HG02840 (cell line): Measurements from ENCODE around the gene TRMT44.
"Not testable (repeated sequence)": the region's sequence is repeated elsewhere in the genome, so short reads cannot be mapped to it uniquely, and the experiment has no call there.

Source experiments
- ATAC-seq: cut with Tn5 transposase; IDR thresholded peaks from one replicate; pipeline ENCODE4 v1.9.1; 2021; ENCODE audit warnings: mild to moderate bottlenecking, moderate library complexity, moderate number of reproducible peaks; ENCODE audit not compliant: unreplicated experiment, low FRiP score

TRMT44 gene

DNA sequence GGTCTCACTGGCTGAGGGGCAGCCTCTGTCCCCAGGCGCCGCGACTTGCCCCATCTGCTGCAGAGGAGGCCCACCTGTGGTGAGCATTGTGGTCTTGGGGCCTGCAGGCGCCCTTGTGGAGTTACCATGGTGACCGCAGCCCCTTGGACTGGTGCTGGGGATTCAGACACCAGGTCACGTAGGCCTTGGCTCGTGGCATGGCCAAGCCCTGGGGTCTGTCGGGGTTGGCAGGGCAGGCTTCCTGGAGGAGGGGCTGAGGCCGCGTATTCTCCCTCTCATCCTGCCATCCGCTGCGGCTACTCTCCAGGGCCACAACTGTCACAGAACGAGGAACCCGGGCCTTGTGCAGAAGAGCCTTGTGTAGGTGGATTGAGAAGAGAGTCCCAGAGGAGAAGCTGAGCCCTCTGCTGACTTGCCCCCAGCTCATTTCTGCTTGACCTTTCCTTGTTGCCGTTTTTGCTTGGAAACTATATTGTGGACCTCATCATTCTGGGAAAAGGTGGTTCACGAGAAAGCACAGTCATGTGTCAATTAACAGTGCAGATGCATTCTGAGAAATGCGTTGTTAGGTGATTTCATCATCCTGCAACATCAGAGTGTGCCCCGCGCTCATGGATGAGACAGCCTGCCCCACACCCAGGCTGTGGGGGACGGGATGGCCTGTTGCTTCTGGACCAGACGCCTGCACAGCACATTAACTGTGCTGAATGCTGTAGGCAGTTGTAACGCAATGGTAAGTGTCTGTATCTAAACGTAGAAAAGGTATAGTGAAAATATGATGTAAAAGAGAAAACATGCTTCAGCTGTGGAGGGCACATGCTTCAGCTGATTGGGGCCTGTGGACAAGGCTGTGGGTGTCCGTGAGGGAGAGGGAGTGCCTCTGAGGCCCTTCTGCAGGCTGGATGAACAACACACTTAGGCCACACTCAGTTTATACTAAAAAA lies 38.5 kb downstream of the TRMT44 start:
- ATAC-seq, result no peak

DNA sequence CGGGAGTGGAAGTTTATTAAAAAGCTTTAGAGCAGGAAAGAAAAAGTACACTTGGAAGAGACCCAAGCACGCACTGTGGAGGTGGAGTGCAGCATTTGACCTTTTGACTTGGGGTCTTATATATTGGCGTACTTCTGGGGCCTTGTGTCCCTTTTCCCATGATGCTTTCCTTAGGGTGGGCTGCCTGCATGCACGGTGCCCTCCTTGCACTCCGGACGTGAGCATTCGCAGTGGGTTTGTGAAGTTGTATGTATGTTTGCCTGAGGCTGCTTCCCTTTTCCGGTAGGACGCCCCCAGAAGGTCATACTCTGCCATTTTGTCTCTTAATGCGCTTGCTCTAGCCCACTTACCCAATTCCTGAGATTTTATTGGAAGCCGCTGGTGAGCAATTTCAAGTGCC lies 39.6 kb downstream of the TRMT44 start:
- ATAC-seq, result no peak

GRCh38 chr4:8486643-8487042 lies 46.1 kb downstream of the TRMT44 start:
- not testable (repeated sequence) for ATAC-seq

DNA sequence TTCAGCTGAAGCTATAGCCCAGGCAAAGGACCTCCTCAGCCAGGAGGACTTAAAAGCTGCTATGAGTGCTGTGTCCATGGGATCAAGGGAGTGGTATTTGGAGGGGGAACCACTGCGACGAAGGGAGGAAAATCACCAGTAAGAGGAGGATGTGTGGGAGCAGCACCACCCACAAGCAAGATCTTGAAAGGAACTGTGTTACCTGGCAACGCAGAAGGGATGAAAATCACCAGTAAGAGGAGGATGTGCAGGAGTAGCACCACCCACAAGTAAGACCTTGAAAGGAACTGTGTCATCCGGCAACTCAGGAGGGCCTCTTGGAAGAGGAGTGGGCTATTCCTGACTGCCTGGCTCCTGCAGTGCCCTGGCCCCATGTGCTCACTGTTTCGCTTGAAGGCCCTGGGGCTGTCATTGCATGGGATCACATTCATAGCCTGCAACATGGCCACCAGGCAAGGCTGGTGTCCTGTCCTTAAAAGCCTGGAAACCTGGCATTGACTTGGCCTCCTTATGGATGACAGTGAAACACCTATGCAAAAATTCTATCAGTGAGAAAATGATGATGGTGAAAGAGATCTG lies 48.3 kb downstream of the TRMT44 start:
- no peak for ATAC-seq

- not testable (repeated sequence) for ATAC-seq
Observed at GRCh38 chr4:8491478-8491877, 50.9 kb downstream of the TRMT44 start.

DNA sequence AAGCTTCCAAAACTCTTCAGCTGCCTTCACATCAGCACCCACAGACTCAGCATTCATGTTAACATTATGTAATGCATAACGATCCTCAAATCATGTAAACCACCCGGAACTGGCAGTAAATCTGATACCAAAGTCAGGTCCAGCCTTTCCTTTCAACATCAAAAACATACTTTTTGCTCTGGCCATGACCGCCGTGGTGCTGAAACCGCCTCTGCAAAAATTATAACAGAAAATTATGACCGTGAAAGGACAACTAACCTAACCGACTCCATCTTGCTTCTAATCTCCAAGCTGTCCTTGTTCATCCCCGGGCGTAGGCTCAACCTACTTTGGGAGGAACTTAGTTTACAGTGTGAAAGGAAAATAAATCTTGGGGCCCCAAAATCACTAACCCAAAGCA lies 51.6 kb downstream of the TRMT44 start:
- no peak for ATAC-seq

- no peak for ATAC-seq
Observed at GRCh38 chr4:8493484-8493883, 52.9 kb downstream of the TRMT44 start.

DNA sequence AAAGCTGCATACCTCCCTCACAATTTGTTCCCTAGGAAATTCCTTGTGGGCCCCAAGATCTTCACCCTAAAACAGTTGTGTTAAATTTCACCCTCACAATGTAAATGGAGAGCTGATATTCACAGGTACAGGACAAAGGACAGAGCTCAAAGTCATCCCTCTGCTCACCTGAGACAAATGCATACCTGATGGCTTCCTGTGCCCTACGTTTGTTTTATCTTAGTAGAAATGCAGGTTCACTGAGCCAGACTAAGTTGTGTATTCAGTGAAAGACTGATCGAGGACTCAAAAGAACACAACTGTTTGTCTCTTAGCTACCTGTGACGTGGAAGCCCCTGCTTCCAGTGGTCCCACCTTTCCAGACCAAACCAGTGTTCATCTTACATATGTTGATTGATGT lies 53.6 kb downstream of the TRMT44 start:
- no peak for ATAC-seq

- no peak for ATAC-seq
Observed at GRCh38 chr4:8494983-8495548, 54.5 kb downstream of the TRMT44 start.

DNA sequence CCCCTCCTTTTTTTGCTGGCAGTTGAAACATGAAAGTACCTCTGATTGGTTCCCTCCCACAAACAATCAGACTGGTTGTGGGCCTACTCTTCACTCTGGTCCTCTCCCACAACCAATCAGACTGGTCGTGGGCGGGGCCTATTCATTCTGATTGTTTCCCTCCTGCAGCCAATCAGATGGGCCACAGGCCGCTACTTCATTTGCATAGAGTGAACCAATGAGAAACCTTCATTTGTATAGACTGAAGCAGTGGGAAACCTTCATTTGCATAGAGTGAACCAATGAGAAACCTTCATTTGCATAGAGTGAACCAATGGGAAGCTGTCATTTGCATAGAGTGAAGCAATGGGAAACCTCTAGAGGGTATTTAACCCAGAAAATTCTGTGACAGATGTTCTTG lies 55.2 kb downstream of the TRMT44 start:
- no peak for ATAC-seq

- ATAC-seq, result no peak
Observed at GRCh38 chr4:8497762-8498161, 57.2 kb downstream of the TRMT44 start.

DNA sequence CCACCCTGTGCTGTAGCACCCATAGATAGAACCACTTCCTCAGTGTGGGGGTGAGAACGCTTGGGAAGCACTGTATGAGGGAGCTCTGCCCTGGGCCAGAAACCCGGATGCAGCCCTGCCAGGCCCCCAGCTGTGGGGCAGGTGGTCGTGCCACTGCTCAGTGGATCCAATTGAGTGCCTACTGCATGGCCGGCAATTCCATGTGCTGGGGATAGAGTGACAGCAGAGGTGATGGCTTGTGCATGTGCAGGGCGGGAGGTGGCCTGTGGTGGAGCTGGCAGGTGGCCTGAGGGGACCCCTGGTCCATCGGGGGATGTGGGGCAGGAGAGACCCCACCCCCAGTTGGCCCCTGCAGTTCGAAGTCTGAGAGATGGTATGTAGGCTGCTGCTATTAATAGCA lies 60.4 kb downstream of the TRMT44 start:
- no peak for ATAC-seq

- ATAC-seq, result no peak
Observed at GRCh38 chr4:8501781-8502180, 61.2 kb downstream of the TRMT44 start.

DNA sequence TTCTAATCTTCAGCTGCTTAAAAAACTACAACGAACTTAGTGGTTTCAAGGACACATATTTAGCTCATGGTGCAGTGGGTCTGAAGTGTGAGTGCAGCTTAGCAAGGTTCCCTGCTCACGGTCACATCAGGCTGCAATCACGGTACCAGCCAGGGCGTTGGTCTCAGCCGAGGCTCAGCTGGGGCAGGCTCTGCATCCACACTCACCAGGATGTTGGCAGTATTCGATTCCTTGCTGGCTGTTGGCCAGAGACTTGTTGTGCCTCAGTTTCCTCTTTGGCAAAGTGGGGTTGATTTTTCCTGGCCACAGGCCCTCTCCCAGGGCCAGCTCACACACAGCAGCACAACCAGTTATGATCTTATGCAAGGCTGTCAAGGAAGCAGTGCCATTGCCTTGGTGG lies 61.8 kb downstream of the TRMT44 start:
- ATAC-seq, result no peak

DNA sequence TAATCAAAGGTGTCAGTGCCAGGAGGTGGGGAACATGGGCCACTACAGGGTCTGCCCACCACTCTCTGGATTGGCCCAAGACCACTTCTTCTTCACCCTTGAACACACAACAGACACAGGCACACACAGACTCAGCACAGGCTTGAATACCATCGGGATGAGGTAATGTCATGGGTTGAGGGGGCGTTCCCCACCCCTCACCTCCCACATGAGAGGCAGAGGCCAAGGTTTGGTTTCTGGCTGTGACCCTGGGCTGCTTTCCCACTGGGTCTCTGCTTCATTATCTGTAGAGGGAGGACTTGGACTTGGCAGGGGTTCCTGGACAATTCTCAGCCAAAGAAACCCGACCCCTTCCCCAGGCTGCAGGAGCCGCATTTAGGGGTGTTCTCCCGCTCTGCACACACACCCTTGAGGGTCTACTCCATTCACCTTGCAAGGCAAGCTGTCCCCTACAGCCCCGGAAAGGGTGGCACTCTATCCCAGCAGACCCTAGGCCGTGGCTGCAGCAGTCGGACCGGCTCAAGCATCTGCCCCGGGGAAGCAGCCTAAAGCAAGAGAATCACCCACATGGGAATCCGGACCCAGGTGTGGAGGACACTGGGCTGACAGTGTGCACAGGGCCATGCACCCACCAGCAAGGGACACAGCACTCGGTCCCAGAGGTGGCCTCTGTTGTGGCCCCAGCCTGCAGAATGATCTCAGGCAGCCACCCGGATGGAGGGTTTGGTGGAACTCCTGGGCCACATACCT lies 62.4 kb downstream of the TRMT44 start:
- ATAC-seq, result no peak

DNA sequence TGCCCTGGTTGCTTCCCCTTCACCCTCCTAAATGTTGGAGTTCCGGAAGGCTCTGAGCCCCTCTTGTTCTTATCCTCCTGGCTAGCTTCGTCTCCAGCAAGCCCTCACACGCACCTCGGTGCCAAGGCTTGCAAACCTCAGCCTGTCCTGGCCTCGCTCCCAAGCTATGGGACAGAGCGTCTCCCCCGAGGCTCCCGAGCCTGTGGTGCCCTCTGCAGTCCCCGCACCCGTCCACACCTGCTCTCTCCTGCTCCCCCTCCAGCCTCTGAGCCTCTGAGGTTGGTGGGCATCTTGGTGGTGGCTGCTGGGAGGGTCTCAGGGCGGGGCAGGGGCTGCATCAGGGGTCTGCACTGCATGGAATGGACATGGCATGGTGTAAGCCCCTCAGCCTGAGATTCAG lies 63.2 kb downstream of the TRMT44 start:
- no peak for ATAC-seq

GRCh38 chr4:8504279-8505007 lies 63.9 kb downstream of the TRMT44 start:
- no peak for ATAC-seq

DNA sequence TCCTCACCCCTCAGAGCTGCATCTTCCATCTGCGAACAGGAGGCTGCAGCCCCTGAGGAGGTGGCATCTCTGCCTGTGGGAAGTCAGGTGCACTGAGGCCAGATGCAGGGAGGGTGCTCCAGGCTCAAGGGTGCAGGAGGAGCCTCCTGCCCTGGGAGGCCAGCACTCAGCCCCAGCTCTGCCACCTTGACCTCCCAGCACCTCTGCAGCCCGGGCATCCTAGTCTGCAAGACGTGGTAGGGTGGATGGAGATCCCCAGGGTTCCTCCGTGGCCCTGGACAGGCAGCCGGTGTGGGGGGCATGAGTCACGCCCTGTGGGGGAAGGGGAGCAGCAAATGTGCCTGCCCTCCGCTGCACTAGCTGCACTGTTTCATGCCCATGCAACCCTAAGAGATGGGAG lies 64.7 kb downstream of the TRMT44 start:
- no peak for ATAC-seq

GRCh38 chr4:8506006-8506372 lies 65.4 kb downstream of the TRMT44 start:
- no peak for ATAC-seq
